Esophagus mucosa (tissue), 1 donor: Measurements from ENCODE around the gene TAS2R4. TPM values are rescaled to one million over a fixed set of nuclear protein-coding genes. Genes with fewer than 3 reads are reported as not detected.

Experiments used
- total RNA-seq: library from RNA; stranded (reverse); gene quantifications from one replicate; pipeline ENCODE4 v1.2.4, GENCODE V29; 2023
- donor health status: DM: yes; HTN: yes; CAD: no.

The TAS2R4 gene
- total RNA-seq, 1 donor from 2014 or later = 0.56 TPM

Other genes starting within 250 kb of the TAS2R4 start
- 18.6 TPM for gene AGK, start 225.3 kb upstream of the TAS2R4 start, total RNA-seq
- gene DENND11, start 74.5 kb upstream of the TAS2R4 start, total RNA-seq = 6.9 TPM
- not detected for gene WEE2, start 68.3 kb upstream of the TAS2R4 start, total RNA-seq
- 105 TPM for gene SSBP1, start 38.3 kb upstream of the TAS2R4 start, total RNA-seq
- 0.96 TPM for gene TAS2R3, start 12.6 kb upstream of the TAS2R4 start, total RNA-seq
- gene TAS2R5, start 13.5 kb downstream of the TAS2R4 start, total RNA-seq = 1.0 TPM
- gene PRSS37, start 64.8 kb downstream of the TAS2R4 start, total RNA-seq = not detected
- gene OR9A4, start 139.7 kb downstream of the TAS2R4 start, total RNA-seq = not detected
- 0.20 TPM for gene CLEC5A, start 170.3 kb downstream of the TAS2R4 start, total RNA-seq
- gene TAS2R38, start 197.1 kb downstream of the TAS2R4 start, total RNA-seq = not detected
- 0.92 TPM for gene MGAM, start 219.2 kb downstream of the TAS2R4 start, total RNA-seq